NCI-H526 treated with DMSO at 0.1 percent for 48 hours (cell line): Measurements from ENCODE around the gene BPIFB3.
"Not testable (repeated sequence)": the region's sequence is repeated elsewhere in the genome, so short reads cannot be mapped to it uniquely, and the experiment has no call there.

Experiments used
- DNase-seq: peaks from one replicate; lab custom pipeline; 2025; lab: John Stamatoyannopoulos, UW

BPIFB3 gene

GRCh38 chr20:33028875-33029274 is 24.8 kb upstream of the BPIFB3 start:
- no peak for DNase-seq

GRCh38 chr20:33030076-33030475 is 23.6 kb upstream of the BPIFB3 start:
- DNase-seq, result no peak

DNA sequence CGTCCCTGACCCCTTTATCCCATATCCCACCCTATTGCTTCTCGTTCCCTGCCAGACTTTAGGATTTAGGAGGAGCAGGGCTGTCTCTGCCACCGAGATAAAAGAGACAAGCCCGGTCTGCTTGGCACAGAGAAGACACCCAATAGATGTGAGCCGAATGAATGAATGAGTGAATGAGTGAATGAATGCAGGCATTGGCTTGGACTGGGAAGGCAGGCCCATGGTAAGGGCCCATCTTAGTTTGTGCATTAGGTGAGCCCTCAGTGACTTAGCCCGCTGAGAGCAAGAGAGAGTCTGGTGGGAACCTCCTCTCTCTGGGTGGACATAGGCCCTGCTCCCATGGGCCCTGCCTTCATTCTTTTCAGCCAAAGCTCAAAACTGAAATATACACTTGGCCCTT is 23.1 kb upstream of the BPIFB3 start:
- no peak for DNase-seq

DNA sequence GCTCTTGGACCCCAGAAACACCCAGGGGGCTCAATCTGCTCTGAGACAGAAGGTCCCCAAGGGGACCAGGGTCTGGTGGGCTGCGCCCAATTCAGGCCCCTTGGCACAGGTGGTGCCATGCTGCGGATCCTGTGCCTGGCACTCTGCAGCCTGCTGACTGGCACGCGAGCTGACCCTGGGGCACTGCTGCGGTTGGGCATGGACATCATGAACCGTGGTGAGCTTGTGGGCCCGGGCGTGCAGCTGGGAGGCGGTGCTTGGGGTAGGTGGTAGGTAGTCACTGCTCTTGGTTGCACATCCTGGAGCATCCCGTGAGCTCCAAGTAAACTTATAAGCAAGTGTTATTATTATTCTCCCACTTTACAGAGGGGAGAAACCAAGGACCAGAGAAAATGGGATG is 22.2 kb upstream of the BPIFB3 start, which contains the start of gene BPIFB6:
Gene BPIFB6 (plus strand): TSS at position 118 of the 400 bp plus-strand sequence. CDS start 0 bp downstream, at position 118.
- no peak for DNase-seq

DNA sequence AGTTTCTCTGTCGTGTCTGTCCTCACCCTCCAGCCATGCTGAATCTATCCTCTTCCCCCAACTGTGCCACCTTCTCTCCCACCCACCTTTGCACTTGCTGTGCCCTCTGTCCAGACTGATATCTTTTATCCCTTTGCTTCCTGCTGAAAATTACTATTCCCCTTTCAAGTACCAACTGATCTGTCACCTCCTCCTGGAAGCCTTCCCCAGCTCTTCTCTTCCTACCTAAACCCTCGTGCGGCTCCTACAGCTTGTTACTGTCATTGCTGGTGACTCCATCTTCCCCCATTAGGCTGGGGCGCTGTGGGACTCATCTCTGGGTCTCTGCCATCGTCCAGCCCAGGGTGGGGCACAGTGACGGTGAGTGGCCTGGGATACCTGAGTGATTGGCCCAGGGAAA is 21.1 kb upstream of the BPIFB3 start:
- no peak for DNase-seq

DNA sequence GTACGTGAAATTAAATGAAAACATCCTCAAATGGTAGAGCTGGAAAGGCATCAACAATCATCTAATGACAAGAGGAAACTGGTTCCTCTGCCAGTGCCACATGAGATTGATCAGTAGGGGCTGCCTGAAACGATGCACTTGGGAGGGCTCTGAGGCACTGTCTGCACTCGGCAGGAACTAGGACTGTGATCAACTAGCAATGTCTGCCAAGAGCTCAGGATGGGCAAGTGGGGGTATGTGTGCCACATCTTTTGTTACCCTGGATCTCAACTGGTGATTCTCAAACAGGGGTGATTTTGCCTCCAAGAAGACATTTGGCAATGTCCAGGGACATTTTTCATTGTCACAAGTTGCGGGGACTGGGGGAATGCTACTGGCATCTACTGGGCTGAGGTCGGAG is 20.3 kb upstream of the BPIFB3 start:
- DNase-seq, result no peak

GRCh38 chr20:33034115-33034514 is 19.6 kb upstream of the BPIFB3 start:
- no peak for DNase-seq

- no peak for DNase-seq
Measured at GRCh38 chr20:33034901-33035492, 18.7 kb upstream of the BPIFB3 start.

- DNase-seq, result no peak
Measured at GRCh38 chr20:33037456-33037855, 16.2 kb upstream of the BPIFB3 start.

- no peak for DNase-seq
Measured at GRCh38 chr20:33038243-33038642, 15.5 kb upstream of the BPIFB3 start.

GRCh38 chr20:33042430-33042829 is 11.3 kb upstream of the BPIFB3 start:
- no peak for DNase-seq

GRCh38 chr20:33042983-33043730 is 10.5 kb upstream of the BPIFB3 start:
- DNase-seq, result no peak

DNA sequence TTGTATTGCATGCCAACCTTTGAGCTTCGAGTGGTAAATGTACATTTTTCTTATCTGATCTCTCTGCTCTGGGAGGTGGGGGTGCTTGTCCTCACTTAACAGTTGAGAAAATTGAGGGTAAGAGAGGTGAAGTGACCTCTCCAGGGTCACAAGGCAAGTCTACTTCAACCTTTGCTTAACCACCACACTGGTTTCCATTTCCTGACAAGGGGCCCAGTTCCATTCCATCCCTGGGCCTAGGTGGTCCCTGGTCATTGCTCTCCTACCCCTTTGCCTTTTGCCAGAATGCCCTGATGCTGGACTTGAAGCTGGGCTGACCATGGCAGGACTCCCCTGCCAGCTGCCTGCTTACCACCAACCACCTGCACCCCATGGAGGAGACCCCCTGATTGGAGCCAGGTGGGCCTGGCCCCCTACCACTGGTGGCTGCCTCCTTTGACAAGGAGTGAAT is 9.9 kb upstream of the BPIFB3 start:
- no peak for DNase-seq

DNA sequence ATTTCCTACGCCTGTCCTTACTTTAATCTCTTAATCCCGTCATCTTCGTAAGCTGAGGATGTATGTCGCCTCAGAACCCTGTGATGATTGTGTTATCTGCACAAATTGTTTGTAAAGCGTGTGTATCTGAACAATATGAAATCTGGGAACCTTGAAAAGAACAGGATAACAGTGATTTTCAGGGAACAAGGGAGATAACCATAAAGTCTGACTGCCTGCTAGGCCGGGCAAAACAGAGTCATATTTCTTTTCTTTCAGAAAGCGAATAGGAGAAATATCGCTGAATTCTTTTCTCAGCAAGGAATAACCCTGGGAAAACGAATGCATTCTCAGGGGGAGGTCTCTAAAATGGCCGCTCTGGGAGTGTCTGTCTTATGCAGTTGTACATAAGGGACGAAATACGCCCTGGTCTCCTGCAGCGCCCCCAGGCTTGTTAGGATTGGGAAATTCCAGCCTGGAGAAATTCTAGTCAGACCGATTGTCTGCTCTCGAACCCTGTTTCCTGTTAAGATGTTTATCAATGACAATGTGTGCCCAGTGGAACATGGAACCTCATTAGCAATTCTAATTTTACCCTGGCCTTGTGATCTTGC is 8.5 kb upstream of the BPIFB3 start:
- DNase-seq, result not testable (repeated sequence)

DNA sequence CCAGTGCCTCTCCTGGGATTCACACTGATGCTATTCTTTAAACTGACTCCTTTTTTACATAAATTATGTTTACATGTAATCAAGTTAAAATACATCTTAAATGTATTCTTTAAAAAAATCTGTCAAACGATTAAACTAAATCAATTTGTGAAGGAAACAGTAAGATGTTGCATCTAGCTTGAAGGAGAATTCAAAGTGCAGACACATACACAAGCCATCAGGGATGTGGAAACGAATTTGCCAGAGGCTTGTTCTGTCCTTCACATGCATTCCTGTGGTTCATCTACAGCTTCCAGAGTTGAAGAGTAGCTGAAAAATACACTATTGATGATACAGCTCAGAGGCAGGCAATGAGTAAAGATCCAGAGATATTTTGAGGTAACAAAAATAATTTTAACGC is 7.3 kb upstream of the BPIFB3 start:
- DNase-seq, result no peak

- no peak for DNase-seq
Measured at GRCh38 chr20:33051333-33051732, 2.4 kb upstream of the BPIFB3 start.

DNA sequence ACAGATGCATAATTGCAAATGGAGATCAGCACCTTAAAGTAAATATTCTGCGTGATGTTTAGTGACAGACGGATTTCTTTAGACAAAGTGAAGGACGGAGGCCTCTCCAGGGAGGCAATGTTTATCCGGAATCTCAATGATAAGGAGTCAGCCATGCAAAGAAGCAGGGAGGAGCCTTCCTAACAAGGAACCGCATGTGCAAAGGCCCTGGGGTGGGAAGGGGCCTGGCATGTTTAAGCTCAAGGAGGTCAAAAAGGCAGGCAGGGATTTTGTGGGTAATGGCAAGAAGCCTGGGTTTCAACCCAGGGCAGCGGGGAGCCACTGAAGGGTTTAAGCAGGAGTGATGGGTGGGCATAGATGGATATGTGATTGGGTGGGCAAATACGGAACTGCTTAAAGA is 678 bp downstream of the BPIFB3 start:
- no peak for DNase-seq

DNA sequence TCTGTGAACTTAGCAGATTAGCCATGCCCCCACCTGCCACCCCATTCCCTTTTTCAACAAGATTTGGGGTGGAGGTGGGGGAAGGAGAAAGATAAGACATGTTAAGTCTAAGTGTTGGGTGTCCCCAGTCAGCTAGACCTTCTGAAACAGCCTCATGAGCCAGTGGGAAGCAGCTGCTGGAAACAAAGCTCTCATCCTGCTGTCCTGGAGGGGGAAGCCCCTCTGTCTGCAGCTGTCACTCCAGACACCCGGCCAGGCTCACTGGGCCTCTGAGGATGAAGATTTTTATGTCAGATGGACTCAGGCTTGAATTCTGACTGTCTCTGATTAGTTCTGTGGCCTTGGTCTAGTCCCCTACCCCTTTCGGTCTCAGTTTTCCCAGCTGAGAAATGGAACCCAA is 1.1 kb downstream of the BPIFB3 start:
- no peak for DNase-seq

DNA sequence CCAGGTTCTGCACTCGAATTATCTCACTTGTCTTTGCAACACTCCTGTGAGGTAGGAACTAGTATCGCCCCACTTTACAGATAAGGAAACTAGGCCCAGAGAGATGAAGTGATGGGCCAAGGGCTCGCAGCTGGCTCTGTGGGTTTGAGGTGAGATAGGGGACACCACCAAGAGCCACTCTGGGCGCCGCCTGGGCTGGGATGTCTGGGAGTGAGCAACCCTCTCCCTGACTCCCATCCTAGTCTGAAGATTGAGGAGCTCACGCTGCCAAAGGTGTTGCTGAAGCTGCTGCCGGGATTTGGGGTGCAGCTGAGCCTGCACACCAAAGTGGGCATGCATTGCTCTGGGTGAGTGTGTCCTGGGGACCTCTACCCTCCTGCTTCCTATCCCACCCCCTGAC is 5.4 kb downstream of the BPIFB3 start:
- DNase-seq, result no peak

GRCh38 chr20:33059741-33060390 is 6.2 kb downstream of the BPIFB3 start:
- DNase-seq, result no peak

- DNase-seq, result no peak
Measured at GRCh38 chr20:33061658-33062028, 7.9 kb downstream of the BPIFB3 start.

DNA sequence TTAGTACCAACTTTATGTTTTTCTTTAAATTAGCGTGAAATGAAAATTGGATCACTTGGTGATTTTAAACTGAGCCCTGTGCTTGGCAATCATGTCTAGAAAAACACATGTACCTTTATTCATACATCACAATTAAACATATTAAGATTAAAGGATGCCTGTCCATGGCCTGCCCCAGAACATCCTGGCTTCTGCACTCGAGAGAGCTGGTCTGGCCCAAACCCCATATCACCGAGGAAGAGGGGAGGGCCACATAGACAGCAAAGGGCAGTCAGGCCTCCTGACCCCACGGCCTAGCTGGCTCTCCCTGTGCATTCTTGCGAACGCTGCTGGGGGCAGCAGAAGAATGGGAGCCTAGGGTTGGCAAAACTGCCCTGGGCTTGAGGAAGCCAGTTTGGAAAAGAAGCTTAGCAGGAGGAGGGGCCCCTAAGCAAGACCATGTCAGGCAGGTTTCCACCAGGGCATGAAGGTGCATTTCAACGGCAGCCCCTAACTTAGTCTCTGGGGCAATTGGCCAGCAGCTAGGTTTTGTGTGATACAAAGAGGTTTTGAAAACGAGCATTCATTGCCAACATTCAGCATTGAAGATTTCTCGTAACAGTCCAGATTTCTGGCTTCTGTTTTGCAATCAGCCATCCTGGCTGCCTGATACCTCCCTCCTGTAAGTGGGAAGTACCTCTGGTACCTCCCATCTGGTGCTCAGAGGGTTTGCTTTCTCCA is 8.6 kb downstream of the BPIFB3 start:
- DNase-seq, result no peak
